ENCODE measurements around the gene SDK2. TPM values are rescaled to one million over a fixed set of nuclear protein-coding genes. Genes with fewer than 3 reads are reported as not detected.

The SDK2 gene
- total and polyA plus RNA-seq, 2 donors from 2014 or later = 0.37 to 2.4 TPM

DNA sequence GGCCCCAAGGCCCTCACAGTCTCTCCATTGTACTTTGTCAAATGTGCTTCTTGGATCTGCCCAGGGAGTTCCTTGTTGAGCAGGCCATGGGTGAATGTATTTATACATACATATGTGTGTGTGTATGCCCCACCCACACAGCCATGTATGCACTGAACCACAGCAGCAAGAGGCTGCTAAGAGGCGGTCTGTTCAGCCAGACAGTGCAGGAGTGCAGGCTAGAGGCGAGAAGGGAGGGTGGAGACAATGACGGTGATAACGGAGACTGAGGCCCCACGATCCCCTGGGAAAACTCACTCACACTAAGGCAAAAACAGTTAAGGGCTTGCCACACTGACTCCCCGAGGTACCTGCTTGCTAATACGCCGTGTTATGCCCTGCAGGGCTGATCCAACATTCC, 181.4 kb downstream of the SDK2 start:
- DNase-seq (no peak), FAIRE-seq (no peak)
- Histone ChIP-seq H3K27me3 (ENCODE audit: control insufficient read depth, insufficient read depth, low read length) (no peaks in the 10 kb centered on the region), H3K4me1 (ENCODE audit: control insufficient read depth in 2 of 3, insufficient read depth in 2 of 3, low read depth in 1 of 3, low read length in 3 of 3) (no peaks in the 10 kb centered on the region), H3K36me3 (ENCODE audit: control insufficient read depth in 2 of 3, insufficient read depth in 3 of 3, low read length in 3 of 3) (no peaks in the 10 kb centered on the region), H3K9ac (ENCODE audit: low read length in 3 of 3) (no peak overlapping the region), H3K9me3 (ENCODE audit: control insufficient read depth in 2 of 3, insufficient read depth in 1 of 3, low read length in 3 of 3) (peaks cover 0 to 5% (median 0%) of the 10 kb centered on the region in 3 donors), H3K27ac (ENCODE audit: low read depth in 2 of 2, low read length in 2 of 2) (no peak overlapping the region), H3K4me3 (ENCODE audit: low read length in 3 of 3) (no peak overlapping the region)
- intact Hi-C loops (cut with DNase I) = no loop called here
- TF ChIP-seq, protein P1, sequence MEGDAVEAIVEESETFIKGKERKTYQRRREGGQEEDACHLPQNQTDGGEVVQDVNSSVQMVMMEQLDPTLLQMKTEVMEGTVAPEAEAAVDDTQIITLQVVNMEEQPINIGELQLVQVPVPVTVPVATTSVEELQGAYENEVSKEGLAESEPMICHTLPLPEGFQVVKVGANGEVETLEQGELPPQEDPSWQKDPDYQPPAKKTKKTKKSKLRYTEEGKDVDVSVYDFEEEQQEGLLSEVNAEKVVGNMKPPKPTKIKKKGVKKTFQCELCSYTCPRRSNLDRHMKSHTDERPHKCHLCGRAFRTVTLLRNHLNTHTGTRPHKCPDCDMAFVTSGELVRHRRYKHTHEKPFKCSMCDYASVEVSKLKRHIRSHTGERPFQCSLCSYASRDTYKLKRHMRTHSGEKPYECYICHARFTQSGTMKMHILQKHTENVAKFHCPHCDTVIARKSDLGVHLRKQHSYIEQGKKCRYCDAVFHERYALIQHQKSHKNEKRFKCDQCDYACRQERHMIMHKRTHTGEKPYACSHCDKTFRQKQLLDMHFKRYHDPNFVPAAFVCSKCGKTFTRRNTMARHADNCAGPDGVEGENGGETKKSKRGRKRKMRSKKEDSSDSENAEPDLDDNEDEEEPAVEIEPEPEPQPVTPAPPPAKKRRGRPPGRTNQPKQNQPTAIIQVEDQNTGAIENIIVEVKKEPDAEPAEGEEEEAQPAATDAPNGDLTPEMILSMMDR (IDR thresholded peaks at IDR 0.05; ENCODE audit: borderline replicate concordance, extremely low read depth, insufficient read depth) = no peak

DNA sequence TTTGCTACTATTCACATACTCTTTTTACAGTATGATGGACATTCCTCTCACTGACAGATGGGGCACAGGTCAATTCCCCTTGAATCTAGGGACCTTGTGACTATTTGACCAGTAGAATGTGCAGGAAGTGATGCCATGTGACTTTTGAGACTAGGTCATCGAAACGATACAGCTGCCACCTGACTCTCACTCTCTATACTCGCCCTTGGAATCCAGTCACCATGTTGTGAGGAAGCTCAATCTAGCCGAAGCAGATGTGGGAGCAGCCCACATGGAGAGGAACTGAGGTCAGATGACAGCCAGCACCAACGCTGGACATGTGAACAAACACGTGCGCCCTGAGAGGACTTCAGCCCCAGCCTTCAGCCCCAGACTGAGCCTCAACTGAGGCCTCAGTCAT, 184.3 kb downstream of the SDK2 start:
- Histone ChIP-seq H3K4me3 (ENCODE audit: low read length in 3 of 3) (no peak overlapping the region), H3K27ac (ENCODE audit: low read depth in 2 of 2, low read length in 2 of 2) (no peak overlapping the region), H3K4me1 (ENCODE audit: control insufficient read depth in 2 of 3, insufficient read depth in 2 of 3, low read depth in 1 of 3, low read length in 3 of 3) (no peaks in the 10 kb centered on the region), H3K9me3 (ENCODE audit: control insufficient read depth in 2 of 3, insufficient read depth in 1 of 3, low read length in 3 of 3) (peaks cover 0 to 5% (median 0%) of the 10 kb centered on the region in 3 donors), H3K36me3 (ENCODE audit: control insufficient read depth in 2 of 3, insufficient read depth in 3 of 3, low read length in 3 of 3) (no peaks in the 10 kb centered on the region), H3K9ac (ENCODE audit: low read length in 3 of 3) (no peak overlapping the region), H3K27me3 (ENCODE audit: control insufficient read depth, insufficient read depth, low read length) (no peaks in the 10 kb centered on the region)
- intact Hi-C loops (cut with DNase I) = no loop called here
- TF ChIP-seq, protein P1 (IDR thresholded peaks at IDR 0.05; ENCODE audit: borderline replicate concordance, extremely low read depth, insufficient read depth) = no peak
- DNase-seq = no peak
- no peak for FAIRE-seq

DNA sequence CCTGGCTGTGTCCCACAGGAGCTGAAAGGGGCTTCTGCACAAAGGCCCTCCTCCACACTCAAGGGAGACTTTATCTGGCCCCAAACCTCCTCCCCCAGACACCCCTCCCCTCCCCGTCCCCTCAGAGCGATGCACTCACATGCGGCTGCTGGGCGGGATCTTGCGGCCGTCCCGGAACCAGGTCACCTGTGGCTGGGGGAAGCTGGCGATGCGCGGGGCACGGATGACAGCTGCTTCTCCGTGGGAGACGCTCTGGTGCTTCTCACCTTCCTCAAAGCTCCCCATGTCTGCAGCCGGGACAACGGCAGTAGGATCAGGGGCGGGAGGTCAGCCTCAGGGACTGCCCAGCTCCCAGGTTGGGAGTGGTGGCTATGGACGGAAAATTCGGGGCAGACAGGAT, 188.5 kb downstream of the SDK2 start:
- Histone ChIP-seq H3K9ac (ENCODE audit: low read length in 3 of 3) (no peak overlapping the region), H3K4me1 (ENCODE audit: control insufficient read depth in 2 of 3, insufficient read depth in 2 of 3, low read depth in 1 of 3, low read length in 3 of 3) (no peaks in the 10 kb centered on the region), H3K9me3 (ENCODE audit: control insufficient read depth in 2 of 3, insufficient read depth in 1 of 3, low read length in 3 of 3) (peaks cover 0 to 5% (median 0%) of the 10 kb centered on the region in 3 donors), H3K36me3 (ENCODE audit: control insufficient read depth in 2 of 3, insufficient read depth in 3 of 3, low read length in 3 of 3) (no peaks in the 10 kb centered on the region), H3K27me3 (ENCODE audit: control insufficient read depth, insufficient read depth, low read length) (no peaks in the 10 kb centered on the region), H3K27ac (ENCODE audit: low read depth in 2 of 2, low read length in 2 of 2) (no peak overlapping the region), H3K4me3 (ENCODE audit: low read length in 3 of 3) (no peak overlapping the region)
- TF ChIP-seq, protein P1 (IDR thresholded peaks at IDR 0.05; ENCODE audit: borderline replicate concordance, extremely low read depth, insufficient read depth) = no peak
- FAIRE-seq = no peak
- intact Hi-C loops (cut with DNase I) = no loop called here
- no peak for DNase-seq

All from kidney (tissue), 14 donors.